HG03575 (cell line): ENCODE results near the gene SLC35D2.

Source experiments
- ATAC-seq: cut with Tn5 transposase; IDR thresholded peaks from one replicate; pipeline ENCODE4 v1.9.1; 2021; ENCODE audit not compliant: unreplicated experiment, insufficient number of reproducible peaks, low FRiP score; ENCODE audit errors: extremely low read depth

SLC35D2 gene

DNA sequence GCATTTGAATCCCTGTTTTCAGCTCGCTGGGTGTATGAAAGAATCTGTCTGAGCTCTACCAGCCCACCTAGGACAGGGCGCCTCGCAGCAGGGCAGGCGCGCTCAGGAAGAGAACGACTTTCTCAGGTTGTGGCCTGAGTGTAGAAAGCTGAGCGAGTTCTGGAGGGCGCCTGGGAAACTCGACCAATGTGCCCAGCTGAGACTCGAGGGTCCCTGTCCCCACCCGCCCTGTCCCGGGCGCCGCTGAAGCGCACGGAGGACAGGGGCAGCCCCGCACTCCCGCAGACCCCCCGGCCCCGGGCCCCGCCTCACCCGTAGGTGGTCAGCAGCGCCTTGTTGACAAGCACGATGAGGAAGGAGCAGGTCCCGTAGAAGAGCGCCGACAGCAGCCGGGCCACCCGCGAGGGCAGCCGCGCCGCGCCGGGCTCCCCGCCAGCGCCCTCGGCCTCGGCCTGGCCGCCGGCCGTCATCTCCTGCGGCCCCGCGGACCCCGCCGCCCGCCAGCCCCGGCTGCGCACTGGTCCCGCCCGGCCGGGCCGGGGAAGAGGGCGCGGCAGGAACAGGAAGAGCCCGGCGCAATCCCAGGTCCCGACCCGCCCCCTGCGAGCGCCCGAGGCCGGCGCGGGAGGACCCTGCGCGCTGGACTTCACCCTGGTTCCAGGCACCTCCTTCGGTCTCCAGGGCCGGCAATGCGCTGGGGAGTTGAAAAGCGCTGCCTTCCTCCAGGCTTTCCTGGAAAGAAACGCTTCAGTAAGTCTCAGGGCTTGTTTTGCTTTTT lies at the start of gene SLC35D2:
Gene SLC35D2 (minus strand): TSS at position 547 of the 778 bp plus-strand sequence. CDS start 77 bp downstream, at position 470.
- ATAC-seq = no peak

DNA sequence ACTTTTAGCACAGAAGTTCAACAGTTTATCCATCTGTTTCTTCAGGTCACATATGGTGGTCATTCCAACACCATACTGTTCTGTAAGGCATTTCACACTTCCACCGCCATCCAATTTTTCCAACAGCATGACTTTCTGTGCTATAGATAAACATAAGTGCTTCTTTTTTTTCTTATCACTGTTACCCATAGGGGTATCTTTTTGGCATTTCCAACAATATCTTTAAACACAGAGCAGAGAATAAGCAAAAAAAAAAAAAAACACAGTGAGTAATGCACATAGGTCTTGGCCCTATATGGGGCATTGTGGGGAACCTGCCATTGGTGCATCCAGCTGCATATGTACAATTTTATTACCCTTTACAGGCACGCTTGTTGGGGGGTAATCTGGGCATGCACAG lies 46.9 kb upstream of the SLC35D2 start:
- ATAC-seq = no peak

DNA sequence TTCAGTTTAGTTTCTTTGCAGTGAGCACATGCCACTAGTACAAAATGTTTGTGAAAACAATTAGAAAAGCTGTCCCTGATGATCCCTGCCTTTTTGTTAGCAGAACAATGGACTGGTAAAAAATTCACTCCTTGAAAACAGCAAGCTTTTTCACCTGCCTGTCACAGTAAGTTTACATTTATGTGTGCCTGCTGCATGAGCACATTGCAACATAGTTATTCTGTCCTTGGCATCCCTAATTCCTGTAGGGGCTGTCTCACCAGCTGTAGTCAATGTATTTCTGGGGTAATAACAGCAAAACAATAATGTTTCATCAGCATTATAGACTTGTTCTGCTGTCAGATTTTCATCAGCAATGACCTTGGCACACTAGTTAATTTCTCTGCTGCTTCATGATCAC lies 46.2 kb upstream of the SLC35D2 start:
- no peak for ATAC-seq

DNA sequence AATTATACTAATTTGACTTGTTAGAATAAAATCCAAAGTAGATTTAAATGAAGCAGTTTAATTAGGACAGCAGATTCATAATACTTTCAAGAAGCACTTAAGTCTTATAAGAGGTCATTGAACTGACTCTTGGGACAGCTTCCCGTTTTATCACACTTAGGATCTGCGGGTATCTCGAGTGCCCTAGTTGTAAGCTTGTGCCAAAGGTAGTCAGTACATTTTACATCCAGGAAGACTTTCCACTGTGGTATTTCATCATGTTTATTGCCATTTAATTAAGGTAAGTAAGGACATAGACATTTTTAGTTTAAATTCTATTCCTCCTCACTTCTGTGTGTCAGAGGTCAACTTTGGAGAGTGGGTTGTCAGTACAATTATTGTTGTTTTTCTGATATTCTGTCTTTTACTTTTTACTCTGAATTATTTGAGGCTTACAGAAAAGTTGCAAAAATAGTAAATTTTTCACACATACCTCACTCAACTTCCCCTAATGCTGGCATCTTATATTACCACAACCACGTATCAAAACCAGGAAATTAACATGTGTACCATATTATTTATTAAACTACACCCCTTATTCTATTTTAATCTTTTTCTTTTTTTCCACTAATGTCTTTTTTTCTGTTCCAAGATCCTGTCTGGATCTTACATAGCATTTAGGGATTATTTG lies 42.1 kb upstream of the SLC35D2 start:
- ATAC-seq = no peak

DNA sequence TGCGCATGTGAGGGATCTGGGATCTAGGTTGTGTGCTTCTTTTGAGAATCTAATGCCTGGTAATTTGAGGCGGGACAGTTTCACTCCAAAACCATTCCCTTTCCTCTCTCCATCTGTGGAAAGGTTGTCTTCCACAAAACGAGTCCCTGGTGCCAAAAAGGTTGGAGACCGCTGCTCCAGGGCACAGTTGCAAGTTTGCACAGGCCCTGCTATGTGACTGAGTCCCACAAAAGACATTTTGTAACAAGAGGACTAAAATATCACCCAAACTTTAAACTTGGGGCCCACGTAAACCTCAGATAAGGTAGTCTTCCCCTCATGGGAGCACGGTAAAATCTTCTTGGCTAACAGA lies 40.5 kb upstream of the SLC35D2 start:
- no peak for ATAC-seq

DNA sequence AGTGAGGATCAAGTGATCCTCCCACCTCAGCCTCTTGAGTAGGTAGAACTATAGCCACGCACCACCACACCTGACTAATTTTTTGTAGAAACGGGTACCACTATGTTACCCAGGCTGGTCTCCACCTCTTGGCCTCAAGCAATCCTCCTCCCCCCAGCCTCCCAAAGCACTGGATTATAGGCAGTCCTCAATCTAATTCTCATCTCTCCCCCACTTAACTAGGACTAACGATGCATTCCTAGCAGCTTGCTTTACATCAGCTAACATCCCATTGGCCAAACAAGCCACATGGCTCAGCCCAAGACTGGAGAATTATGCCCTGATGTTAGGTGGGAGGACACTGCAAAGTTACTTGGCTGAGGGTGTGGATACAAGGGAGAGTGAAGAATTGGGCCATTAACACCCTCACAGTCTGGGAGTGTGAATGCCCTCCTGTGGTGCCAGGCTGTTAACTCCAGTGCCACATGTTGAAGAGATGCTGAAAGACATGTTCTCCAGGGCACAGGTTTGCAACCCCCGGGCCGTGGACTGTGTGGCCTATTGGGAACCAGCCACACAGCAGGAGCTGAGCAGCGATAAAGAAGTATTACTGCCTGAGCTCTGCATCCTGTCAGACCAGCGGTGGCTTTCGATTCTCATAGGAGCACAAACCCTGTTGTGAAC lies 39.9 kb upstream of the SLC35D2 start:
- no peak for ATAC-seq

DNA sequence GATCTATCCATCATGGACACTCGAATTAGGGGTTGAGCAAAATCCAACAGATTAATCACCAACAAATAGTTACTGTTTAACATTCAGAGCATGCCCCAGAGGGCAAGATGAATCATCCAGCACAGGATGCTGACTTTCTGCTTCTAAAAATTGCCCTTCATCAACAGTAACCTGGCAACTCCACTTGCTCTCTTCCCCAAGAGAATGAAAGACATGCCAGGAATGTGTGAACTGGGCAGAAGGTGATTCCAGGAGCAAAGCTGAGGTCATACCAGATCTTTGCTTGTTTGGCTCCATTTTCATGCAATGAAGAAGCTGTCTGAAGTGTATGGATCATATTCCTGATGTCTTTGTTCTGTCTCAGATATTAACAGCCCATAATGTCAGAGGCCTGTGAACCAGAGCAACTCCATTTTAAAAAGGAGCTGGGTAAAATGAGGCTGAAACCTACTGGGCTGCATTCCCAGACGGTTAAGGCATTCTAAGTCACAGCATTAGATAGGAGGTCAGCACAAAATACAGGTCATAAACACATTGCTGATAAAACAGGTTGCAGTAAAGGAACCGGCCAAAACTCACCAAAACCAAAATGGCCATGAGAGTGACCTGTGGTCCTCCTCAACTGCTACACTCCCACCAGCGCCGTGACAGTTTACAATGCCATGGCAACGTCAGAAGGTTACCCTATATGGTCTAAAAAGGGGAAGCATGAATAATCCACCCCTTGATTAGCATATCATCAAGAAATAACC lies 37.1 kb upstream of the SLC35D2 start:
- ATAC-seq = no peak

DNA sequence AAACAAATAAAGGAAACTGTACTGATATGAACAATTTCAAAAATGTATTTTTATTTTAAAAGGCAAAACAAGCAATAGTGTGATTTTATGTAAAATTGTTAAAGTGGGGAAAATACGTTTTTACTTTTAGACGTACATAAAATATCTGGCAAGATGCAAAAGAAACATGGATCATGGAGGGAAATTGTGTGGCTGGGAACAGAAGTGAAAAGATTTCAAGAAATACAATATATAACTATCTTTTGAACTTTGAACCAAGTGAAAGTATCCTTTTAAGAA lies 36.1 kb upstream of the SLC35D2 start:
- ATAC-seq = no peak

DNA sequence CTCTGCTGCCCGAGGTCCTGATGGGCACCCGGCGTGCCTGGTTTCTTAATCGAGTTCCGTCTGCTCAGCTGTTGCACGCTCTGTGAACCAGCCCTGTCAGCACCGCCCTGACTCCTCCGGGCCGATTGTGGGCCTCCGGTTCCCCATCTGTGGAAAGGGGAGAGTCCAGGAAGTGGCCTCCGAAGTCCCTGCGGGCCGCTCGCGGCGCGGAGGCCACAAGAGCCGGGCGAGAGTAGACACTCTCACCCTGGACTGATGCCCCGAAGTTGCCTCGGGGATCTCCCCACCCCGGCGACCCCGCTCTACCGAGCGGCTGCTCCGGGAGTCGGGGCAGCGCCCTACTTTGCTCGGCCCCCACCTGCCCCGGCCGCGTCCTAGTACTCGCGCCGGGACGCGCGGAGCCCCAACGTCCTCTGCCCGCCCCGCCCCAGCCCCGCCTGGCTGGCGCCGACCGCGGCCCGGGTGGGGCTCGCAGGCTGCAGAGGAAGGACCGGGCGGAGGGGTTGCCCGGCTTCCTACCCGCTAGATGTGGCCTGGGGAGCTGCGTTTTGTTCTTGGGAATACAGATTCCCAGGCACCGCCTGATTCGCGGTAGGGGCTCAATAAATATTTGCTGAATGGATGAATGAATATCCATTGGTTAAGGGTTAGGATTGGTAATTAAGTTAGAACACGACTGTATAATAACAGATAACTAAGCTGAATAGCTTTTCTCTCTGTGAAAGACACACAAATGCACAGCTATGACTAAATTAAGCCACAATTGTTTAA lies 35.6 kb upstream of the SLC35D2 start:
- peak; percentile 8 for ATAC-seq

DNA sequence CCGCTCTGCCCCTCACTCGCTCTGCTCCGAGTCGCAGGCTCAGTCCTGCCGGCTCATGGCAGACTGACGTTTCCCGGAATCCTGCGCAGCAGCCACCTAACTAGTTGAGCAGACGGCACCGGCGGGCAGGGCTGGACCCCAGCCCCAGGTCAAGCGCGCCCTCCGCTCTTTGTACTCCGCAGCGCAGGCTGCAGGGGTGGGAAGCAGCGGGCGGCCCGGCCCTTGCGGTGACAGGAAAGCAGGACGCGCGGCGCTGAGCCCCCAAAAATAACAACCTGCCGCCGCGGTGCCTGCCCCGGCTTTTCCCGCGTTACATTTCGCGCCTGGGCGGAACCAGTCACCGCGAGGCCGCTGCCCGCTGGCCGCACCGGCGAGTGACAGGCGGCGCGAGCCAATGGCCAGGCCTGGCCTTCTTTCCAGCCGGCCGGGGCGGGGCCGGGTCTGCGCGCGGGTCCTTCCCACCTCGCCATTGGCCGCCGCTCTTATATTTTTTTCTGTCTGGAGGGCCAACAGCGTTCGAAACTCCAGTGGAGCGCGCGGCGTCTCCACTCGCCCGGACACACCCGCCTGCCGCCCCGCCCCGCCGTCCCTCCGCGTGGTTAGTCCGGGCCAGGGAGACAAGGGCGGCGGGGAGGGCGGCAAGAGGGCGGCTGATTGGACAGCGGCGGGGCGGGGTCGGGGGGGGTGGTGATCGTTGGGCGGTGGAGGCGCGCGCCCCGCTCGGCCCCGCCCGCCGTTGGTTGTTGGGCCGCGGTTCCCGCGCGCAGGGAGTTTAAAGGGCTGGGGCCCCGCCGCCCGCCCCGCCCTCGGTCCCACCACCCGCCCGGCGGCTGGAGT lies 34.8 kb upstream of the SLC35D2 start, which contains the start of gene ZNF367:
Gene ZNF367 (minus strand): TSS at position 288 of the 837 bp plus-strand sequence. CDS start 338 bp downstream, outside the sequence.
- ATAC-seq = peak; percentile 28

DNA sequence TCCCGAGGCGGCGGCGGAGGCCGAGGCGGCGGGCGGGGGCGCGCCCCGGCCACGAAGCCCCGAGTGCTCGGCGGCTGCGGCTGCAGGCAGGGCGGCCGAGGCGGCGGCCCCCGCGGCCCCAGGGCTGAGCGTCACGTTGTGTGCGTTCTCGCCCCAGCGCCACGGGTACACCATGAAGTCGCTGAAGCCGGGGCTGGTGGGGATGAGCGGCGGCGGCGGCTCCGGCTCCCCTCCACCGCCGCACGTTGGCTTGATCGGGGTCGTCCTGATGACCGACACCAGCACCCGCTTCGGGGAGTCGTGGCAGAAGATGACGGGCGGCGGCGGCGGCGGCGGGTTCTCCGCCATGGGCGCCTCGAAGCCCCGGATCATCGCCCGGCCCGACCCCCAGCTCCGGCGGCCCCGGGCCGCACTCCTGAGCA lies 34.2 kb upstream of the SLC35D2 start:
- ATAC-seq = no peak

DNA sequence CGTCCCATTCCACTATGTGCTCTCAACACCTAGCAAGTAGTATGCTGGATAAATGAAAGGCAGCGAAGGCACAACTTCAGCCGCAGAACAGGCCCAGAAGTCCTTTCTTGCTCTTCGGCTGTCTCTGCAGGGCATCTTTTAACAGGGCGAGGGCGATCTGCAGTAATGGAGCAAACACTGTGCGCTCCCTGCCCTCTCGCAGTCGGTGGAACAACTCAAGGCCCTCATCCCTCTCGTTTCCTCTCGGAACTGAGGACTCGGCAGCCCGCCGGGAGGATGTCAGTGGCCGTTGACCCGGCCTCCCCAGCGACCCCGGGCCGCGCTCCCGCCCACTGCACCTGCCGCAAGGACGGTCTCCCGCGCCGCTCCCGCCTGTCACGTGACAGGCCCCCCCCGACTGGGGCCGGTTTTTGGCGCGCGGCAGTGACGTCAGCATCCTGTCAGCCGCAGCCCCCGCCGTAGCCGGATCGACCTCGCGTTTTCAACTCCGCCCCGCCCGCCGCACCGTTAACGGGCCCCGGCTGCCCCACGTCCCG lies 33.6 kb upstream of the SLC35D2 start:
- no peak for ATAC-seq

DNA sequence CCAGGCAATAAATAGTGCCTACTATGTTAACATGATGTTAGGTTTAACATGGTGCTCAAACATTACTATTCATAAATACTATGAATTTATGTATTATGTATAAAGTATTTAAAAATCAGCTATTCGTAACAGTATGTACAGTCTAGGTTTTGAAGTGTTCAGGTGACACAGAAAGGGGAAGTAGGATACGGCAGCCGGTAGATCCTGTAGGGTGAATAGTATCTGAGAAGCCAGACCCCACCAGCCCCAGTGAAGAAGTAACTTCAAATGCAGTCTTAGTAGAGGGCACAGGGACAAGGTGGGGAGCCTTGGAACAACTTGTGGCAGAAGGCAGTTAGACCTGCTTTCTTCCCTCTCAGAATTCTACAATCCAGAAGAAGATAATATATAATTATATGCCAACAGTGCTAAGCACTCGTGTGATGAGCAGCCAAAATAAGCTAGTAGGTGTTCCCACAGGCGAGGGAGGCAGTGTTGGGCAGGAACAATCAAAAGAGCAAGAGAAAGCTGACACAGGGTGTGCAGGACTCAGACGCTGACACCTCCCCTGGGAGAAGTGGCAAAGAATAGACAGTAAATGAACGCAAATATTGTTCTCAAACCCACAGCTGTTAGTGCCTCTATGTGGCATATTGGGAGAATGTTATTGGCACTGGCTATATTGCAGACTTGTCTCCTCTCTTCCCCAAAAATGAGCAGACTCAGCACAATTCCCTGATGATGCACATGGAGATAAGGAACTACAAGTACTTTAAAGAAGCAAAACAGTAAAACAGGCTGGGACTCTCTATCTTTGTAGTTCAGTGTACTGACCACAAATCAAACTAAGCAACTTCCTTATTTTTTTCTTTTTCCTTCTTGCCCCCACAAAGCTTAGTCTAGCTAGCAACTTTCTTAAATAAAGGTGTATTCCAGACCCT lies 30.1 kb upstream of the SLC35D2 start:
- no peak for ATAC-seq

DNA sequence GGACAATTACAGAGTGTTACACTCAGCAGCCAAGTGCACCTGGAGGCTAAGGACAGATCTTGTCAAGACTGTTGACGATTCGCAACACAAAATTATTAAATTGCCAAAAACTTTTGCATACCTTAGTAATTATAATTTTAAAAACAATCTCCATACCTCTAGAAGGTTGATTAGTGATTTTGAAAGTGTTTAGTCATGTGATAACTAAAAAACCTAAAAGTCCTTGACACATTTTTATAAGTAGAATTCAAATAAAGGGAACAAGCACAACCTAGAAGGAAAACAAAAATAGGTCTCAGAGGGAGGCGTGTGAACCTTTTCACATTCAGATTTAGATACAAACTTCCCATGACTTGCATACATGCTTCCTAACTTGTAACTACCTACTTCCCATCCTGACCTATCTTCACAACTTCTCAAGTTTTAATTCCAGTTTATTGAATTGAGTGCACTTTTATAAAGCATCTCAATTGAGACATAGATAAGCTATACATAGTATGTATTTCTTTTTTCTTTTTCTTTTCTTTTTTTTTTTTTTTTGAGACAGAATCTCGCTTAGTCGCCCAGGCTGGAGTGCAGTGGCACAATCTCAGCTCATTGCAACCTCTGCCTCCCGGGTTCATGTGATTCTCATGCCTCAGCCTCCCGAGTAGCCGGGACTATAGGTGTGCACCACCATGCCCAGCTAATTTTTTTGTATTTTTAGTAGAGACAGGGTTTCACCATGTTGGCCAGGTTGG lies 28.8 kb upstream of the SLC35D2 start:
- ATAC-seq = no peak

DNA sequence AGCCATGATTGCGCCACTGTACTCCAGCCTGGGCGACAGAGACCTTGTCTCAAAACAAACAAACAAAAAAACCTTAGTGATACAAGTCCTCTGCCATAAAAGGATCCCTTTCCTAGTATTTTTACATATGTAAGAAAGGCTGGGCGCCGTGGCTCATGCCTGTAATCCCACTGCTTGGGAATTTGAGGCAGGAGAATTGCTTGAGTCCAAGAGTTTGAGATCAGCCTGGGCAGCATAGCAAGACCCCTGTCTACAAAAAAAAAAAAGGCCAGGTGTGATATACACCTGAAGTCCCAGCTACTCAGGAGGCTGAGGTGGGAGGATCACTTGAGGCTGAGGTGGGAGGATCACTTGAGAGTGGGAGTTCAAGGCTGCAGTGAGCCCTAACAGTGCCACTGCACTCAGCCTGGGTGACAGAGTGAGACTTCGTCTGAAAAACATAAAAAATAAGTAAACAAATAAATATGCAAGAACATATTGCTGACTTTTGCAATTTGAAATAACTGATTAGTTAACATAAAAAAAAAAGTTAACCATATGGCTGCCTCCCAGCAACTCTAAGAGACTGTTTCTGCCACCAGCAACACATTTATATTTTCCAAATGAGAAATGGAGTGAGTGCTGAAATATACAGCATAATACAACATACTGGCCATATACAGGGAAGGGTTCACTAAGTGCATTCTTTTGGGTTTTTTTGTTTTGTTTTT lies 27.8 kb upstream of the SLC35D2 start:
- no peak for ATAC-seq
